NCI-H82 (cell line): ENCODE results near the gene UNC5B.

Experiments used
- DNase-seq: peaks from one replicate; lab custom pipeline; 2025; lab: John Stamatoyannopoulos, UW

Gene UNC5B

DNA sequence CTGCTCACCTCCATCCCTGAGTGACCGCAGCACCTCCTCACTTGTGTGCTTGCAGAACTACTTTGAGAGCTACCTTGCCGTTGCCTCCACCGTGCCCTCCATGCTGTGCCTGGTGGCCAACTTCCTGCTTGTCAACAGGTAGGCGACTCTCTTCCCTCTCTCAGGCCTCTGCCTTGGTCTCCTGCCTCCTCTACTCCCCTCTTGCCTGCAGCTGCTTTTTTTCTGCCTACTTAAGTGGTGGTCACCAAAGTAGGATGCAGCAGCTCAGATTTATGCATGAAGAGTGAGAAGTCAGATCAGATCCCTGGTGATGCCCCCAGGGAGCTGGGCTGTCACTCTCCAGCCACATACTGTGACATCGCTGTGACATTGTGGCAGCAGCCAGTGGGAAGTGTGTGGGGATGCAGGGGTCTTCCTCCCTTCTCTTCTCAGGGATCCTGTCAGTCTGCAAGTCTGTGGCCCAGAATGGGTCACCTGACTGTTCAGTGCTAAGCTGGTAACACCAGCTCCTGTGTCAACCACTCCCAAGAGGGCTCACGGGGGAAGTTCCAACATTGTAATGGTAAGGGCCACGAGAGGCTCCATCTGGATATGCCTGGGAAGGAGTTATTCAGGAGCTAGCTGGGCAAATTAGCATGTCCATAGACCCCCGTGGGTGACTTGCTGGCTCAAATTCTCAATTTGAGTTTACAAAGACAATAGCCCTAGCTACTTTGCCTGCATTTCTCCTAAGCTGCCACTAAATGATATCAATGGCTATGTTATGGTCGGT is 132.0 kb downstream of the UNC5B start:
- DNase-seq = peak; percentile 13

DNA sequence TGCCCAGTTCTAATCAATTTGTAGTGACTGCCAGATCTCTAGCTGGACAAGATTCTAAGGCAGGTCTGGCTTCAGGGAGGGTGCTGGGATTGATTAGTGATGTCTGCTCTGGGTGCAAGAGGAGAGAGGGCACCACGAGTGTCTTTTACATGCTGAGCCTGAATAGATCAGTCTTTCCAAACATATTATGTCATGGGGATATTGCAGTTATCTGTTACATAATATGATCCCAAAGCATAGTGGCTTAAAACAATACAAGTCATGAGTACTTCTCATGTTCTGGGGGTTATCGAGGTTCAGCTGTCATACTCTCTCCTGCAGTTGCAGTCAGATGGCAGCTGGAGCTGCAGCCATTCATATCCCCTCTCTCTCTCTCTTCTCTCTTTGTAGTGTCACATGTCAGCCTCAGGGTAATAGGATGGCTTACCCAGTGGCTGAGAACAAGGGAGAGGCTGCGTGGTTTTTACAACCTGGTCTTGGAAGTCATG is 132.7 kb downstream of the UNC5B start:
- peak; percentile 61 for DNase-seq

DNA sequence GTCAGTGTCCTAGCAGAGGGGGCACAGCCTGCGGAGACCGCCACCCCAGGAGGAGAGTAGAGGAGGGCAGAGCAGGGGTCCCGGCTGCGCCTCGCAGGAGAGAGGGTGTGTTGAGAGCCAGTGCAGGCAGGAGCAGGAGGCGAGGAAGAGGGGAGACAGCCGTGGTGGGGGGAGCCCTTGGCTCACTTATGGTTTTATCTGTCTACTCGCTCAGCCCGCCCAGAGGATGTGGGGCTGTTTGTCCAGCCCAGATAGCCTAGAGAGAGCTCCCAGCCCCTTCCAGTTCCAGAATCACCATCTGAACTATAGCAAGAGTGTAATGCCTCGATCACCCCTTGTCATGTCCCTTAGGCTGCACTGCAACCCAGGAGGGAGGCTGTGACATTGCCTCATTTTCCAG is 133.3 kb downstream of the UNC5B start:
- peak; percentile 11 for DNase-seq

DNA sequence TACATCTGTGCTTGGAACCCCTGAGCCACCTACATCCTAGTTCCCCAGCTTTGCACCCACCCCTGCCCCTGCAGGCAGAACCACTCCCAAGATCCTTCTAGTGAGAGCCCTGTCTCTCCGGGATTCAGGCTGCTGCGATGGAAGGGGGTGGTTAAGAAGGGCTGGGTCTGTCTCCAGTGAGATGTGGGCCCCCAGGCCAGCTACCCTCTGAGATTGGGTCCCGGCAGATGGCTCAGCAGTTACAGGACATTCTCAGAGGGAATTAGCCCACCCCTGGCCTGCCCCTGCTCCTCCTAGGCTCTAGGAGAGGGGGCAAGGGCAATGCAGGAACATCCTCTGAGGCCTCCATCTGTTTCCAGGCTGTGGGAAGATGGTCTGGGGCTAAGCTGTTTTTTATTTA is 134.4 kb downstream of the UNC5B start:
- peak; percentile 97 for DNase-seq

DNA sequence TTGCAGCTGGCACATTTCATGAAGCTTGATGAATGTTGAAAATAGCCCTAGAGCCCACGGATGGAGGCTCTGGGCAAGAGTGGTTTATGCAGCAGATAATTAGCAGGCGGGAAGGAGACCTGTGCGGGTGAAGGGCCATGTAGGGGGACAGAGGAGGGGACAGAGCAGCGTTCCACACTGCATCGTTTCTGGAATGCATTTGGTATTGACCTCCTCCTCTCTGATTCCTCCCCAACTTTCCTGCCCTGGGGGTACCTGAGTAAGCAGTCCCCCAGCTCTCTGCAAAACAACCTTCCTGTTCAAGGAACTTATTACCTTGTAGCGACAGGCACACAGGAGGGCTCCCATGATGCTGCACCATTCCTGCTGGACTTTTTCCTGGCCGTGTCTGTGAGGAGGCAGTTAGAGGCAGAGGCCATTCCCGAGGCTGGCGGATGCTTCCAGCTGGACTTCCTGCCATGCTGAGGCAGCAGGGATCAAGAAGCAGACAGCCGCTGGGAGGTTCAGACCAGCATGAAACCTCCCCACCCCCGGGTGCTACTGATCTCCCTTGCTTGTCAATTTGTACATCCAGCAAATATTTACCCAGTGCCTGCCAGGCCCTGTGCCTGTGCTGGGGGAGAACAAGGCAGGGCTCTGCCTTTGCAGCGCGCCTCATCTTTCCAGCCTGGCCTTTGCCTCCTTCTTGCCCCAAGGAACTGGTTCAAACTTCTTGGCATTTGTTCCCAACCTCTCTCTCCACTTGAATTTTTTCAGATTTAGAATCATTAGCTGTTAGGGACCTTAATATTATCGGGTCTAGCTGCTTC is 135.4 kb downstream of the UNC5B start:
- DNase-seq = peak; percentile 37

DNA sequence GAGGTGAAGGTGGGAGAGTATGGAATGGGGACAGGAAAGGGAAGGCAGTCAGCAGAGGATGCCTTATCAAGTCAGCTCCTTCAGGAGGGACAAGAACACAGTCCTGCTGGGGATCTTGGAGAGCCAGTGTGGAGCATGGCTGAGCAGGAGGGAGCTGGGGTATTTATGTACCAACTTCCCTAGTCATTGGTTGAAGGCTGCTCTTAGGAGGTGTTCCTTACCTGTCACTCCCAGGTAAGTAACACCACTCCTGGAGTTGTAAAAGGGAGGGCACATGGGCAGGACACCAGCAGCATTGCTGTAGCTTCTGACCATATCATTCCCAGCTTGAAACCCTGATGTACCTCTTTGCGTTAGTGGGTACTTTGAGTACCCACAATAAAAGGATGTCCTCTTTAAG is 136.5 kb downstream of the UNC5B start:
- DNase-seq = no peak

DNA sequence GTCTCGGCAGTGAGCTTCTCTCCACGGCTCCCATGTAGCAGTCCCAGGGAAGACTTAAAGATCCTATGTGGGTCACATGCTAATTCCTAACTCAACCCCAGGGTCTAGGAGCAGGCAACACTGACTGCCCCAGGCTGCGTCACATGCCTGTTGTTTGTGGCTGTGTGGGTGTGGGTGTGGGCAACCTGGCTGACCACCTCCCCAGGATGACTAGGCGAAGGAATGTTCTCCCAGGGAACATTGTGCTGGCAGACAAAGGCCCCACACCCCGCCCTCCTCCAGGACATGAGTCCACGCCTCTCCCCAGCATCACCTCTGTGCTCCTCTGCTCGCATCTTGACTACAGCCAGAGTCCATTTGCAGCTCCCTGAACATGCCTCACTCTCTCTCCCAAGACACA is 137.0 kb downstream of the UNC5B start:
- DNase-seq = no peak

DNA sequence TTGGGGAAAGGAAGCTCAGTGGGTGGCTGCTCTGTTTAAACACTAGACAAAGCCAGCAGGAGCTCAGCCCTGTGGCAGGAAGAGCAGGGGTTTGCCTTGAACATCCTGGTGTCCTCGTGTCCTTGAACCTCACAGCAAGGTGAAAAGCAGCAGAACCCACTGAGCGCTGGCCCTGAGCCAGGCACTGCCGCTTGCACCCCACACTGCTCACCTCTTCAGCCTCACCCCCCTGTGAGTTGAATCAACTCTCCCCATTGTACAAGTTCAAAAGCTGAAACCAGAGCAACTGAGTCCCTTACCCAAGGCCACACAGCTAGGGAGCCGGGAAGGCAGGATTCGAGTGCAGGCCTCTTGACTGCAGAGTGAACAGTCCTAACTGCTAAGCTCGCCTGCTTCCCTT is 138.7 kb downstream of the UNC5B start:
- no peak for DNase-seq

DNA sequence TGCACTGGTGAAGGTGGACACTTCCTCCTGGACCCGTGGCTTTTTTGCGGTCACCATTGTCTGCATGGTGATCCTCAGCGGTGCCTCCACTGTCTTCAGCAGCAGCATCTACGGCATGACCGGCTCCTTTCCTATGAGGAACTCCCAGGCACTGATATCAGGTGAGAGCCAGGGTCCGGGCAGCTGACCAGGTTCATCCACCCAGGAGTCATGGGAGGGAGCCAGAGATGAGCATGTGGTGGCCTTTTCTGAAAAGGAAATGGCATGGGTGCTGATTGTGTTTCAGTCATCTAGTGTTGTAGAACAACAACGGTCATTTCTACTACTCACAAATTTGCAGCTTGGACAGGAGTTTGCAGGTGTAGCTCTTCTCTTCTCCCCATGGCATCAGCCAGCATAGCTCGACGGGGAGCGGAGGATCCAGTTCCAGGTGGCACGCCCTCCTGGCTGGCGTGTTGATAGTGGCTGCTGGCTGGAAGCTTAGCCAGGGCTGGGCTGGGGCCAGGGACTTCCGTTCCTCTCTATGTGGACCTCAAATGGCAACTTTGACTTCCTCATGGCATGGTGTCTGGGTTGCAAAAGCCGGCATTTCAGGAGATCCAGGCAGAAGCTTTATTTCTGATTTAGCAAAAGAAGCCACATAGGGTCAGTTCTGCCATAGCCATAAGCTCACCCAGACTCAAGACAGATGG is 139.4 kb downstream of the UNC5B start:
- no peak for DNase-seq
